Muscle of arm (tissue), 14 donors: ENCODE data around the gene IRF2BP1. TPM values are rescaled to one million over a fixed set of nuclear protein-coding genes. Genes with fewer than 3 reads are reported as not detected.

Experiments
- DNase-seq: peaks from one replicate; pipeline ENCODE4 v3.0.0-alpha.2; 2013
- long read RNA-seq, 11 donors: transcript quantifications; one replicate each; lab custom pipeline, GENCODE V29; 2026
- polyA plus RNA-seq, 12 donors: library from polyadenylated mRNA; unstranded; fragments of 120-200 nt; gene quantifications; one replicate each; pipeline ENCODE4 v1.2.1, GENCODE V29; 2013; ENCODE audit not compliant: insufficient read length in 12 of 12

IRF2BP1 gene
- 10 to 100 TPM in 10 of 12 donors, 1 to 10 TPM in 1, not detected in 1; 8.9 to 27.3 (median 12.8) TPM for polyA plus RNA-seq
- long read RNA-seq, donor 1, transcript IRF2BP1-201 (1 exons, 2,564 nt) = major isoform, 23 of 23 reads
- long read RNA-seq, donor 1, partial matches to known transcripts = 0 of 23 reads
- long read RNA-seq, donor 1, other reads (novel, unspliced or antisense) = 0 of 23 reads
- long read RNA-seq, donor 2, transcript IRF2BP1-201 (1 exons, 2,564 nt) = major isoform, 14 of 14 reads
- long read RNA-seq, donor 2, partial matches to known transcripts = 0 of 14 reads
- long read RNA-seq, donor 2, other reads (novel, unspliced or antisense) = 0 of 14 reads
- long read RNA-seq, donor 3, transcript IRF2BP1-201 (1 exons, 2,564 nt) = major isoform, 10 of 10 reads
- long read RNA-seq, donor 3, partial matches to known transcripts = 0 of 10 reads
- long read RNA-seq, donor 3, other reads (novel, unspliced or antisense) = 0 of 10 reads
- long read RNA-seq, donor 4, transcript IRF2BP1-201 (1 exons, 2,564 nt) = major isoform, 5 of 5 reads
- long read RNA-seq, donor 4, partial matches to known transcripts = 0 of 5 reads
- long read RNA-seq, donor 4, other reads (novel, unspliced or antisense) = 0 of 5 reads
- long read RNA-seq, donor 5, transcript IRF2BP1-201 (1 exons, 2,564 nt) = major isoform, 25 of 25 reads
- long read RNA-seq, donor 5, partial matches to known transcripts = 0 of 25 reads
- long read RNA-seq, donor 5, other reads (novel, unspliced or antisense) = 0 of 25 reads
- long read RNA-seq, donor 6, transcript IRF2BP1-201 (1 exons, 2,564 nt) = major isoform, 7 of 7 reads
- long read RNA-seq, donor 6, partial matches to known transcripts = 0 of 7 reads
- long read RNA-seq, donor 6, other reads (novel, unspliced or antisense) = 0 of 7 reads
- long read RNA-seq, donor 7, transcript IRF2BP1-201 (1 exons, 2,564 nt) = major isoform, 6 of 6 reads
- long read RNA-seq, donor 7, partial matches to known transcripts = 0 of 6 reads
- long read RNA-seq, donor 7, other reads (novel, unspliced or antisense) = 0 of 6 reads
- long read RNA-seq, donor 8, transcript IRF2BP1-201 (1 exons, 2,564 nt) = major isoform, 18 of 18 reads
- long read RNA-seq, donor 8, partial matches to known transcripts = 0 of 18 reads
- long read RNA-seq, donor 8, other reads (novel, unspliced or antisense) = 0 of 18 reads
- long read RNA-seq, donor 9, transcript IRF2BP1-201 (1 exons, 2,564 nt) = major isoform, 10 of 10 reads
- long read RNA-seq, donor 9, partial matches to known transcripts = 0 of 10 reads
- long read RNA-seq, donor 9, other reads (novel, unspliced or antisense) = 0 of 10 reads
- long read RNA-seq, donor 10, transcript IRF2BP1-201 (1 exons, 2,564 nt) = major isoform, 25 of 25 reads
- long read RNA-seq, donor 10, partial matches to known transcripts = 0 of 25 reads
- long read RNA-seq, donor 10, other reads (novel, unspliced or antisense) = 0 of 25 reads
- long read RNA-seq, donor 11, transcript IRF2BP1-201 (1 exons, 2,564 nt) = major isoform, 21 of 21 reads
- long read RNA-seq, donor 11, partial matches to known transcripts = 0 of 21 reads
- long read RNA-seq, donor 11, other reads (novel, unspliced or antisense) = 0 of 21 reads

DNA sequence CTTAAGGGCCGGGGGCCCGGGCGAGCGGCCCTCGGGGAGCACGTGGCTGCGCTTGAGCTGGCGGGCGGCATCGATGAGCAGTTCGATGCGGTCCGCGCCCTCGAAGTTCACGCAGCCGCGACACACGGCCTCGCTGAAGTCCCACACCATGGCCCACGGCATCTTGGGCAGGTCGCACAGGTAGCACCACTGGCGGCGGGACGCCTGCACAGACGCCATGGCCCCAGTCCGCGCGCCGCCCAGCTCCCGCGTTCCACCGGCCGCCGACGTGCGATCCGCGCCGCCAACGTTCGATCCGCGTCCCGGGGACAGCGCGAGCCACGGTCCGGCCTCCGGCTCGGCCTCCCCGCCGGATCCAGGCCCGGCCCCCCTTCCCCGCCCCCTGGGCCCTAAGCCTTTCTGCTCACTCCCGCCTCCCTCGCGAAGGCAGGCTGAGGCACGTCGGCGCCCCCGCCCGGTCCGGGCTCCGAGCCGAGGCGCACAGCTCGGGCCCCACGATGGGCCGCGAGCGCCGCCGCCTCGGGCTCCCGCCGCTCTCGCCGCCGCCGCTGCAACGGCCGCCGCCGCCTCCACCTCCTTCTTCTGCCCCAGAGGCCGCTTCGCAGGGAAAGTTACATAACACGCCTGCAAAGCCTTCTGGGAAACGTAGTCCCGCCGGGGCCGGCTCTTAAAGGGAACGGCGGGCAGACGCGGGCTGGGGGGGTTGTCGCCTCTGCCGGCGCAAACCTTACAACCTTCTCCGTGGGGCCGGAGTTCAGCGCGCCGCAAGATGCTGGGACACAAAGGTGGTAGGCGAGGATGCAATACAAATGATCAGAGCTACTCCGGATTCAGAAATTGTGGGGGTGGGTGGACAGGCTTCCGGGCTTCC lies at the start of gene IRF2BP1:
IRF2BP1 (minus strand) TSS at position 586 of the 871 bp plus-strand sequence; CDS start at position 219, 367 bp downstream.
- peak; percentile 94 for DNase-seq

DNA sequence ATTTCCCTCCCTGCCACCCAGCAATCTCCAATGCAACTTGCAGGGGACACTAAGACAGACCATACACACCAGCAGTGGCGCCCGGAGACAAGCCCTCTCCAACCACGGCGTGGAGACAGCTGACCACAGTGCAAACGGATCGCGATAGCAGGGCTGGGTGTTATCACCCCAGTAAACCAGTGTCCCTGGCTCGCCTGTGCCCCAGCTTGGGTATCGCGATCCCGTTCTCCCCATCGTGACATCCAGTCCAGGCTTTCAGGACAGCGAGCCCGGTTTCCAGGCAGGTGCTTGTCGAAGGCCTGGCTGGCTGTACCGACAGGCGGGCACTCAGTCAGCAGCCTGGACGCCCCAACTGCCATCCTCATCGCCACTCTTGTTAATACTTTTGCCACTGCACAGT lies 49.3 kb upstream of the IRF2BP1 start:
- no peak for DNase-seq

DNA sequence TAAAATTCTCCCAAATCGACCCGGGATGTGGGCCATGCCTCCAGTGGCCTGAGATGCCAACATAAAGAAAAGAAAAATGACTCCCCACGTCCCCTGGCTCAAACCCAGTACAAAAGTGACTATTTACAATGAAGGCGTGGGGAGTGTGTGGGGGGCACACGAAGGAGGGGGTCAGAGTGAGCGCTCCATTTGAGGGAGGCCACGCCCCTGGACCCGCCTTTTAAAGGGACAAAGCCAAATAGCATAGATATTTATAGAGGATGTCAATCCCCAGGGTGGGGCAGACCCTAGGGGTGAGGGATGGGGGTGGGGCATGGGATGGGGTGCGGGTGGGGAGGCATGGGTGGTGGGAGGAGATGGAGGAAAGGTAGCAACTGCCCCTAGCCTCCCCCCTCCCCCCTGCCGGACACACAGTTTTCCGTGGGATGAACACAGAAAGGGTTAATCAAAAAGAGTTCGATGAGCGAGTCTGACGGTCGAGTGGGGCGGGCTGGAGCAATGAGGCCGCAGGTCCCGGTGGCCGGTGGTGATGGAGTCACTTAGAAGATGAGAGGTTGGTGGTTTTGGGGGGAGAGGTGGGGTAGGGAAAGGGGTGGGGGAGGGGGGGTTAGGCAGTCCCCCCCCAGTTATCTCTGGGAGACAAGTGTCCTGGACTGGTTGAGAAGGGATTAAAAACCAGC lies 48.8 kb upstream of the IRF2BP1 start:
- DNase-seq = no peak

- no peak for DNase-seq
Observed at GRCh38 chr19:45933759-45934158, 47.8 kb upstream of the IRF2BP1 start.

DNA sequence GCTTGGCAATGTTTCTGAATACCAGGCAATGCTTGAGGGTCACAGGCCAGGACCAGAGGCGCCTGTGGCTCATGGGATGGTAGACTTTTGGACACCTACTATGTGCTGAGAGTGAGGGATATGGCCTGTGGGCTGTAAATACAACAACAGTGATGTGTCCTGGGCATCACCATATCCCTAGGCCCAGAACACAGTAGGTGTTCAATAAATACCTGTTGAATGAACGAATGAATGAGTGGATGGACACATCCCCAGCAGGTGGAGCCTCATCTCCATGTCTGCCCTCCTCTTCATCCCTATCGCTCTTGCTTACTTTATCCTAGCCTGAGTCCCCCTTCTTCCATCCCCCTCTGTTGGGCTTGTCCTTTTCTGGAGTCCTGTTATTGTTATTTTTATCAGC lies 45.1 kb upstream of the IRF2BP1 start:
- DNase-seq = no peak

GRCh38 chr19:45929247-45929646 lies 43.3 kb upstream of the IRF2BP1 start:
- no peak for DNase-seq

- peak; percentile 89 for DNase-seq
Observed at GRCh38 chr19:45927565-45928261, 41.8 kb upstream of the IRF2BP1 start.

- no peak for DNase-seq
Observed at GRCh38 chr19:45924891-45925447, 39.0 kb upstream of the IRF2BP1 start.

- no peak for DNase-seq
Observed at GRCh38 chr19:45922281-45922680, 36.3 kb upstream of the IRF2BP1 start.

DNA sequence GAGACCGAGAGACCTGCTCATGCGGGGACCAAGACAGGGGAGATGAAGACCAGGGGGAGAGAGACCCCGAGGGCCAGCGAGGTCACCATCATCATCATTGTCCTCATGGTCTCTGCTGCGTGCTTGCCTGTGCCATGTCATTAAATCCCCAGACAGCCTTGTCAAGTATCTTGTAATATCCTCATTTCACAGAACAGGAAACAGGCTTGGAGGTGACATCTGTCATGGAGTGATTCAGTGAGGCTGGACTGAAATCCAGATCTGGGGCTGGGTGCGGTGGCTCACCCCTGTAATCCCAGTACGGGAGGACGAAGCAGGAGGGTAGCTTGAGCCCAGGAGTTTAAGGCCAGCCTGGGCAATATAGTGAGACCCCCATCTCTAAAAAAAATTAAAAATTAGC lies 34.5 kb upstream of the IRF2BP1 start:
- DNase-seq = no peak

GRCh38 chr19:45919678-45920077 lies 33.7 kb upstream of the IRF2BP1 start:
- no peak for DNase-seq

GRCh38 chr19:45918721-45919120 lies 32.8 kb upstream of the IRF2BP1 start:
- DNase-seq = no peak

GRCh38 chr19:45917421-45918091 lies 31.6 kb upstream of the IRF2BP1 start:
- DNase-seq = no peak

- no peak for DNase-seq
Observed at GRCh38 chr19:45913874-45914830, 28.2 kb upstream of the IRF2BP1 start, which contains the start of gene NANOS2. TSS of gene NANOS2 (minus strand) at chr19:45914778. CDS start at chr19:45914693, 85 bp downstream.

GRCh38 chr19:45911291-45911690 lies 25.4 kb upstream of the IRF2BP1 start:
- DNase-seq = no peak

DNA sequence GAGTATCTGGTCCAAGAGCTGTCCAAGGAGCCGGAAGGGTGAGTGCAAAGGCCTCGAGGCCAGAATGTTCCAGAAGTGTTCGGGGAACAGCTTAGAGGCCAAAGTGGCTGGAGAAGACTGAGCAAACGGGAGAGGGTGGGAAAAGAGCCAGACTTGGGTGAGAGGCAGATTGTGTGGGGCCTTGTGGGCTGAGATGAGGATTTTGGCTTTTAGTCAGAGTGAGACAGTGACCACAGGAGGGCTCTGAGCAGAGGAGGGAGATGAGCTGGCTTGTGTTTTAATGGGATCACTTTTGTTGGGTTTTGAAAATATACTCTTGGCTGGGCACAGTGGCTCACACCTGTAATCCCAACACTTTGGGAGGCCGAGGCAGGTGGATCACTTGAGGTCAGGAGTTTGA lies 23.0 kb upstream of the IRF2BP1 start:
- DNase-seq = no peak

- no peak for DNase-seq
Observed at GRCh38 chr19:45906221-45906620, 20.3 kb upstream of the IRF2BP1 start.
